Activated naive CD4-positive, alpha-beta T cell treated with anti-CD3 and anti-CD28 coated beads for 36 hours (primary cell): ENCODE measurements around the gene WDR49. TPM values are rescaled to one million over a fixed set of nuclear protein-coding genes. Genes with fewer than 3 reads are reported as not detected.

Experiments used
- CTCF ChIA-PET: fragments of 350-600 bp; sonication (Branson Sonifier 250); formaldehyde crosslinking; loops from one replicate; lab custom pipeline; 2021; ENCODE audit warnings: antibody characterized with exemption; lab: Charles Lee
- DNase-seq: peaks from one replicate; pipeline ENCODE4 v3.0.0-alpha.2; 2020
- H3K27ac Mint-ChIP-seq: one replicate; pipeline ENCODE4 v1.8.0; 2021; ENCODE audit warnings: mild to moderate bottlenecking, mixed read lengths
- H3K27me3 Mint-ChIP-seq: one replicate; pipeline ENCODE4 v1.8.0; 2021; ENCODE audit warnings: low read depth, mixed read lengths
- H3K36me3 Mint-ChIP-seq: one replicate; pipeline ENCODE4 v1.8.0; 2021; ENCODE audit warnings: low read depth, mixed read lengths
- H3K4me1 Mint-ChIP-seq: one replicate; pipeline ENCODE4 v1.8.0; 2021; ENCODE audit warnings: low read depth, mixed read lengths
- H3K4me3 Mint-ChIP-seq: one replicate; pipeline ENCODE4 v1.8.0; 2021; ENCODE audit warnings: mild to moderate bottlenecking, moderate library complexity, mixed read lengths
- H3K9me3 Mint-ChIP-seq: one replicate; pipeline ENCODE4 v1.8.0; 2021; ENCODE audit warnings: mixed read lengths
- intact Hi-C: fragments of 100-400 bp; cut with micrococcal nuclease; formaldehyde crosslinking; loops from one replicate; pipeline ENCODE4 v1.15.1; 2023
- total RNA-seq, 2 experiments: library from RNA; stranded (reverse); gene quantifications; one replicate each; pipeline ENCODE4 v1.2.3, GENCODE V29; 2021

Gene WDR49
- total RNA-seq, 2 experiments from 2014 or later, result not detected

GRCh38 chr3:167473863-167474262 lies 179.9 kb downstream of the WDR49 start, which contains the start of gene SERPINI2:
Gene SERPINI2, minus strand, starts transcription at chr3:167474042. Its CDS starts 2,208 bp downstream, at chr3:167471834.
- no peak within 1 kb of the TSS for H3K27ac Mint-ChIP-seq
- H3K36me3 Mint-ChIP-seq, result no peaks in the 10 kb centered on the region
- no peak within 1 kb of the TSS for H3K4me3 Mint-ChIP-seq
- H3K9me3 Mint-ChIP-seq, result no peaks in the 10 kb centered on the region
- no peak for DNase-seq
- peaks cover 2% of the 10 kb centered on the region for H3K27me3 Mint-ChIP-seq
- H3K4me1 Mint-ChIP-seq, result no peaks in the 10 kb centered on the region
- intact Hi-C loops, result no loop called here
- CTCF ChIA-PET, result no interaction called here

- CTCF ChIA-PET, result no interaction called here
- DNase-seq, result no peak
- Mint-ChIP-seq H3K4me3 (no peak overlapping the region), H3K27ac (no peak overlapping the region), H3K27me3 (peaks cover 2% of the 10 kb centered on the region), H3K36me3 (no peaks in the 10 kb centered on the region), H3K9me3 (no peaks in the 10 kb centered on the region), H3K4me1 (no peaks in the 10 kb centered on the region)
- intact Hi-C loops, result no loop called here
These were observed 184.4 kb downstream of the WDR49 start for GRCh38 chr3:167469381-167469780.

GRCh38 chr3:167467848-167468611 lies 185.7 kb downstream of the WDR49 start:
- H3K9me3 Mint-ChIP-seq, result no peaks in the 10 kb centered on the region
- H3K36me3 Mint-ChIP-seq, result no peaks in the 10 kb centered on the region
- H3K27ac Mint-ChIP-seq, result no peak overlapping the region
- intact Hi-C loops, result no loop called here
- no peaks in the 10 kb centered on the region for H3K4me1 Mint-ChIP-seq
- CTCF ChIA-PET, result interaction anchor here (0.6 kb wide), 1 partner anchor 756 kb away, joined by 3 read pairs; no protein-coding TSS in a partner anchor
- no peak for DNase-seq
- no peak overlapping the region for H3K4me3 Mint-ChIP-seq
- H3K27me3 Mint-ChIP-seq, result peaks cover 5% of the 10 kb centered on the region

- Mint-ChIP-seq H3K27ac (no peak overlapping the region), H3K9me3 (no peaks in the 10 kb centered on the region), H3K4me1 (no peaks in the 10 kb centered on the region), H3K36me3 (no peaks in the 10 kb centered on the region), H3K4me3 (no peak overlapping the region), H3K27me3 (peaks cover 9% of the 10 kb centered on the region)
- CTCF ChIA-PET, result no interaction called here
- no peak for DNase-seq
- intact Hi-C loops, result no loop called here
These were observed 186.8 kb downstream of the WDR49 start for GRCh38 chr3:167466966-167467365.

- no peak overlapping the region for H3K4me3 Mint-ChIP-seq
- no peaks in the 10 kb centered on the region for H3K9me3 Mint-ChIP-seq
- no peaks in the 10 kb centered on the region for H3K27me3 Mint-ChIP-seq
- H3K27ac Mint-ChIP-seq, result no peak overlapping the region
- intact Hi-C loops, result no loop called here
- DNase-seq, result no peak
- H3K36me3 Mint-ChIP-seq, result no peaks in the 10 kb centered on the region
- H3K4me1 Mint-ChIP-seq, result no peaks in the 10 kb centered on the region
- CTCF ChIA-PET, result interaction anchor here (0.6 kb wide), 1 partner anchor 328 kb away, joined by 3 read pairs; no protein-coding TSS in a partner anchor
These were observed 197.5 kb downstream of the WDR49 start for GRCh38 chr3:167456157-167456799.

GRCh38 chr3:167453815-167454214 lies 199.9 kb downstream of the WDR49 start:
- DNase-seq, result no peak
- intact Hi-C loops, result no loop called here
- H3K27ac Mint-ChIP-seq, result no peak overlapping the region
- H3K4me3 Mint-ChIP-seq, result no peak overlapping the region
- CTCF ChIA-PET, result interaction anchor here (0.7 kb wide), 1 partner anchor 45 kb away, joined by 3 read pairs; no protein-coding TSS in a partner anchor
- H3K36me3 Mint-ChIP-seq, result no peaks in the 10 kb centered on the region
- no peaks in the 10 kb centered on the region for H3K9me3 Mint-ChIP-seq
- no peaks in the 10 kb centered on the region for H3K27me3 Mint-ChIP-seq
- no peaks in the 10 kb centered on the region for H3K4me1 Mint-ChIP-seq

GRCh38 chr3:167451282-167451681 lies 202.5 kb downstream of the WDR49 start:
- H3K27me3 Mint-ChIP-seq, result no peaks in the 10 kb centered on the region
- H3K36me3 Mint-ChIP-seq, result no peaks in the 10 kb centered on the region
- H3K4me1 Mint-ChIP-seq, result no peaks in the 10 kb centered on the region
- H3K27ac Mint-ChIP-seq, result no peak overlapping the region
- intact Hi-C loops, result no loop called here
- no peak overlapping the region for H3K4me3 Mint-ChIP-seq
- H3K9me3 Mint-ChIP-seq, result no peaks in the 10 kb centered on the region
- DNase-seq, result no peak
- CTCF ChIA-PET, result interaction anchor here (0.5 kb wide), 1 partner anchor 687 kb away, joined by 3 read pairs; no protein-coding TSS in a partner anchor

- CTCF ChIA-PET, result interaction anchor here (0.5 kb wide), 1 partner anchor 688 kb away, joined by 3 read pairs; no protein-coding TSS in a partner anchor
- intact Hi-C loops, result no loop called here
- no peaks in the 10 kb centered on the region for H3K4me1 Mint-ChIP-seq
- H3K4me3 Mint-ChIP-seq, result no peak overlapping the region
- peaks cover 2% of the 10 kb centered on the region for H3K27me3 Mint-ChIP-seq
- no peak for DNase-seq
- H3K9me3 Mint-ChIP-seq, result no peaks in the 10 kb centered on the region
- H3K36me3 Mint-ChIP-seq, result no peaks in the 10 kb centered on the region
- no peak overlapping the region for H3K27ac Mint-ChIP-seq
These were observed 203.1 kb downstream of the WDR49 start for GRCh38 chr3:167450675-167451074.

GRCh38 chr3:167450195-167450594 lies 203.5 kb downstream of the WDR49 start:
- Mint-ChIP-seq H3K27ac (no peak overlapping the region), H3K4me1 (no peaks in the 10 kb centered on the region), H3K4me3 (no peak overlapping the region), H3K9me3 (no peaks in the 10 kb centered on the region), H3K27me3 (peaks cover 4% of the 10 kb centered on the region), H3K36me3 (no peaks in the 10 kb centered on the region)
- CTCF ChIA-PET, result no interaction called here
- no peak for DNase-seq
- intact Hi-C loops, result no loop called here

GRCh38 chr3:167445491-167445890 lies 208.3 kb downstream of the WDR49 start:
- Mint-ChIP-seq H3K4me3 (no peak overlapping the region), H3K27me3 (peaks cover 6% of the 10 kb centered on the region), H3K4me1 (no peaks in the 10 kb centered on the region), H3K27ac (no peak overlapping the region), H3K36me3 (no peaks in the 10 kb centered on the region), H3K9me3 (no peaks in the 10 kb centered on the region)
- intact Hi-C loops, result no loop called here
- DNase-seq, result no peak
- CTCF ChIA-PET, result no interaction called here

GRCh38 chr3:167441256-167441655 lies 212.5 kb downstream of the WDR49 start:
- no peak for DNase-seq
- Mint-ChIP-seq H3K4me1 (no peaks in the 10 kb centered on the region), H3K4me3 (no peak overlapping the region), H3K36me3 (no peaks in the 10 kb centered on the region), H3K27me3 (peaks cover 12% of the 10 kb centered on the region), H3K9me3 (no peaks in the 10 kb centered on the region), H3K27ac (no peak overlapping the region)
- CTCF ChIA-PET, result interaction anchor here (0.6 kb wide), 1 partner anchor 17 kb away, joined by 3 read pairs; no protein-coding TSS in a partner anchor
- intact Hi-C loops, result no loop called here

- Mint-ChIP-seq H3K27ac (no peak overlapping the region), H3K4me3 (no peak overlapping the region), H3K27me3 (peaks cover 10% of the 10 kb centered on the region), H3K4me1 (no peaks in the 10 kb centered on the region), H3K9me3 (no peaks in the 10 kb centered on the region), H3K36me3 (no peaks in the 10 kb centered on the region)
- intact Hi-C loops, result no loop called here
- CTCF ChIA-PET, result no interaction called here
- DNase-seq, result no peak
These were observed 216.2 kb downstream of the WDR49 start for GRCh38 chr3:167437428-167438139.
